ENCODE results near the gene ETNK2.

- TF ChIP-seq RCOR1 (IDR thresholded peaks at IDR 0.05; ENCODE audit: insufficient replicate concordance, low read length) (no peak), MAFK (IDR thresholded peaks at IDR 0.05; ENCODE audit: low read depth, low read length) (no peak), CTCF (conservative IDR thresholded peaks at IDR 0.05; ENCODE audit: low read depth, low read length) (no peak), CEBPB (IDR thresholded peaks at IDR 0.05; ENCODE audit: low read depth, low read length) (no peak), RAD21 (IDR thresholded peaks at IDR 0.05; ENCODE audit: low read length) (no peak), FOS (IDR thresholded peaks at IDR 0.05; ENCODE audit: low read depth, low read length) (no peak), POLR2A (IDR thresholded peaks at IDR 0.05; ENCODE audit: low read depth, low read length) (no peak)
- TF ChIP-seq, protein P1, sequence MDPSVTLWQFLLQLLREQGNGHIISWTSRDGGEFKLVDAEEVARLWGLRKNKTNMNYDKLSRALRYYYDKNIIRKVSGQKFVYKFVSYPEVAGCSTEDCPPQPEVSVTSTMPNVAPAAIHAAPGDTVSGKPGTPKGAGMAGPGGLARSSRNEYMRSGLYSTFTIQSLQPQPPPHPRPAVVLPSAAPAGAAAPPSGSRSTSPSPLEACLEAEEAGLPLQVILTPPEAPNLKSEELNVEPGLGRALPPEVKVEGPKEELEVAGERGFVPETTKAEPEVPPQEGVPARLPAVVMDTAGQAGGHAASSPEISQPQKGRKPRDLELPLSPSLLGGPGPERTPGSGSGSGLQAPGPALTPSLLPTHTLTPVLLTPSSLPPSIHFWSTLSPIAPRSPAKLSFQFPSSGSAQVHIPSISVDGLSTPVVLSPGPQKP (IDR thresholded peaks at IDR 0.05; ENCODE audit: borderline replicate concordance, low read depth, low read length): no peak
Measured at GRCh38 chr1:204139952-204140351, 11.9 kb downstream of the ETNK2 start.
